Activated T-helper 1 cell treated with anti-CD3 and anti-CD28 coated beads, Interleukin-2, amount 50 U/mL, for 16 hours (primary cell): ENCODE results near the gene FOXL3.

Experiments used
- DNase-seq, 2 donors: peaks; one replicate each; pipeline ENCODE4 v3.0.0-alpha.2; 2020; ENCODE audit warnings: low read depth in 1 of 2, low spot score in 1 of 2

FOXL3 gene

DNA sequence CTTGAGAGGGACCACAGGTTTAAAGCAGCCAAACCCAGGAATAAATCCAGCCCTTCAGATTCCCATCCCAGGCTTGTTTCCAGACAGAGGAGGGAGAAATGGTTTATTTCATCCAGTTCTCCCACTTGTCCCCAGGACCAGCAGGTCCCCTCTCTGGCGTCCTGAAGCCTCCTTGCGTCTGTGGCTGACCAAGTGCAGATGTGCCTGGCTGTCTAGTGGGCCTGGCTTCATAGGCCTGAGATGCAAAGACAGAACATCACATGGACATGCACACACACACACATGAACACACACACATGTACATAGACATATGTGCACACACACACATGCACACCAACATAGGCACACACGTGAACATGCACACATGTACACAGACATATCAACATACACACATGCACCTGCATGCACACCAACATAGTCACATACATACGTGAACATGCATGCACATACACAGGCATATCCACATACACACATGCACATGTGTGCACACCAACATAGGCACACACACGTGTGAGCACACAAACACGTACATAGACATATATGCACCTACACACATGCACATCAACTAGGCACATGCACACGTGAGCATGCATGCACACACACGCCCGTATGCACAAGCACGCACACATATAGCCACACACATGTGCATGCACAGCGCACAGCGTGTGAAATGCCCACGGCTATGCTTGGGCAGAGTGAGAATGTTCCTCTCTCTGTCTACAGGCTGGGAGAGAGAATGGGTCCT is 10.7 kb downstream of the FOXL3 start:
- no peak for DNase-seq

- DNase-seq = no peak
Measured at GRCh38 chr7:301291-302053, 11.5 kb downstream of the FOXL3 start.

DNA sequence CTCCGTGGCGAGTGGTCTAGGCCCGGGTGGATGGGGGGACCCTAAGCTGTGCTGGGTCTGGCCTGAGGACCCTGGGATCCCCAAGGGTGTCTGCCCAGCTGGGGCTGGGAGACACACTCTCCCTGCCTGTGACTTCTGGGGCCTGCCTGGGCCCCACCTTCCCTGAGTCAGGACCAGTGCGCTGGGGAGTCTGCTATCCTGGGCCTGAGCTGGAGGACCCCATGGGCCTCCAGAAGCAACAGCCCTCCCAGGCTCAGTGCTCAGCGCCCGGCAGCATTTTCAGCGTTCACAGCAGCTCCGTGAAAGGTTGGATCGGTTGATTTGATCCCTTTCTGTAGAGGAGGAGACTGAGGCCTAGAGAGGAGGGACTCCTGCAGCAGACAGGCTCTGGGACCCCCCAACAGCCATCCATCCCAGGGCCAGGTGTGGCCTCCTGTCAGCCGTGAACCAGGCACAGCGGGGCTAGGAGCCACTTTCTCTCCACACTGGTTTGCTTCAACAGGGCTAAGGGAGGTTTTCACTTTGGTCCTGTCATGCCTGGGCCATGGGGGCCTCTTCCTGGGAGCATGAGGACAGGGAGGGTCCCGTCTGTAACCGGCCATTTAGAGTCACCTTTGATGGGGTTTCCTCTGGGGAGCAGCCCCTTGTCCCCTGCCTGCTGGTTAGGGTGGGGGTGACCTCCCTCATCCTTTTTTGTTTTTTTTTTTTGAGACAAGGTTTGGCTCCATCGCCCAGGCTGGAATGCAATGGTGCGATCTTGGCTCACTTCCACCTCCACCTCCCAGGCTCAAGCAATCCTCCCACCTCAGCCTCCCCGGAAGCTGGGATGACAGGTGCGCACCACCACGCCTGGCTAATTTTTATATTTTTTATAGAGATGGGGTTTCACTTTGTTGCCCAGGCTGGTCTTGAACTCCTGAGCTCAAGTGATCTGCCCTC is 12.4 kb downstream of the FOXL3 start:
- DNase-seq = no peak

DNA sequence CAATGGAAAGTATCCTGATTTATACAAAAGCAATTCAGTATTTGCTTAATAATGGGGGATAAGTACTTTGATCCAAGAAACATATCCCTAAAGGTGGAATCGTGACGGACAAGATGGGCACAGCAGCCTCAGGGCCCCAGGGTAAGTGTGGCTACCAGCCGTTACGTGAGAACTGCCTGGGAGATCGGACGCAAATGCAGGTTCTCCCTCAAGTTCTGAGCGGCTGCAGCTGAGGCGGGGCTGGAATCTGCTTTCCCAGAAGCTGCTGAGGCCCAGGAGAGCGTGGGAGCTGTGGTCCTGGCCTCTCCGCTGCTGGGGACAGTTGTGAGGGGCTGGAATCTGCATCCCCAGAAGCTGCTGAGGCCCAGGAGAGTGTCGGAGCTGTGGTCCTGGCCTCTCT is 13.5 kb downstream of the FOXL3 start:
- no peak for DNase-seq

- no peak for DNase-seq
Measured at GRCh38 chr7:303884-304573, 14.1 kb downstream of the FOXL3 start.

DNA sequence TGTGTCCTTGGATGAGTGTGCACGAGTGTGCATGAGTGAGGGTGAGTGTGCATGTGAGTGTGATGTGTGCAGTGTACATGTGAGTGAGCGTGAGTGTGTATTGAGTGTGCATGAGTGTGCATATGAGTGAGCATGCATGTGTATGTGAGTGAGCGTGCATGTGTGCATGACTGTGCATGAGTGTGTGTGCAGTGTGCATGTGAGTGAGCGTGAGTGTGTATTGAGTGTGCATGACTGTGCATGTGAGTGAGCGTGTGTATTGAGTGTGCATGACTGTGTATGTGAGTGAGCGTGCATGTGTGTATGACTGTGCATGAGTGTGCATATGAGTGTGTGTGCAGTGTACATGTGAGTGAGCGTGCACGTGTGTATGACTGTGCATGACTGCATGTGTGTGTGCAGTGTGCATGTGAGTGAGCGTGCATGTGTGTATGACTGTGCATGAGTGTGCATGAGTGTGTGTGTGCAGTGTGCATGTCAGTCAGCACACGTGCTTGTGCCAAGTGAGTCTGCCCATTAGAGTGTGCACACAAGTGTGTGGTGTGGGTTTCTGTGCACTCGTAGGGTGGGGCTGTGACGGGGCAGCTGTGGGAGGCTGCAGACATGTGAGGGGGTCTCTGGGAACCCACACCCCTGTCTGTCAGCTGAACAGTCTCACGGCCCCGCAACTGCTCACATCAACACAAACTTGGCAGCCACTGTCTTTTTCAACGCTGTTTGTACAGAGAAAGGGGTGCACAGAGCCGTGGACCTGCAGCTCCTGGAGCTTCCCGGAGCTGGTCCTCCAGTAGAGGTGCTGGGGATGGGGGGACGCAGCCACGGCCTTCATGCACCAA is 14.8 kb downstream of the FOXL3 start:
- DNase-seq = no peak

GRCh38 chr7:305410-306151 is 15.6 kb downstream of the FOXL3 start:
- DNase-seq = no peak

- DNase-seq = no peak
Measured at GRCh38 chr7:307970-308369, 18.0 kb downstream of the FOXL3 start.

DNA sequence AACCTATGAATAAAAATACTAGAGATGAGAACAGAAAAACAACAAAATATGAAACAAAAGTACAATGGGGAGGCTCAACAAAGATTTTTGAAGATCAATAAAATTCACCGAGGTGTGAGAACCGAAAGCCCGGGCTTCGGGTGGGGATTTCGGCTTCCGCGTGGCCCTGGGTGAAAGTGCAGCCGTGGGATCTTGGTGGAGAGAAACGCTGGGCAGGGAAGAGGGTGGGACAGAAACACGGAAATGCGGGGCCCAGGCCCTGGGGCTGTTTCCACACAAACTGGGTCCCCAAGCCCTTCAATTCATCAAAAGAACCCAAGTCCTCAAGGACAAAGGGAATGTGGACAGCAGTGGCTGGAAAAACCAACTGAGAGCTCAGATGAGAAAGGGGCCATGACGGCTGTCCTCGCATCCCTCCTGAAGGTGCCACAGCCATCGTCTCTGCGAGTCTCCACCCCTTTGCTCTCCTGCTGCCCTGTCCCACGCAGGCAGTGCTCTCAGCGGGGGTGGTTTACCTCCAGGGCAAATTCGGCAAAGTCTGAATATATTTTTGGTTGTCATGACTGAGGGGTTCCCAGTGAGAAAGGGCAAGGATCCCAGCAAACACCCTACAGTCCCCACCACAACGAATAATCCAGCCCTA is 19.7 kb downstream of the FOXL3 start:
- no peak for DNase-seq

GRCh38 chr7:311131-311680 is 21.2 kb downstream of the FOXL3 start:
- DNase-seq = no peak

- no peak for DNase-seq
Measured at GRCh38 chr7:311796-312195, 21.8 kb downstream of the FOXL3 start.

GRCh38 chr7:312424-312823 is 22.5 kb downstream of the FOXL3 start:
- no peak for DNase-seq

DNA sequence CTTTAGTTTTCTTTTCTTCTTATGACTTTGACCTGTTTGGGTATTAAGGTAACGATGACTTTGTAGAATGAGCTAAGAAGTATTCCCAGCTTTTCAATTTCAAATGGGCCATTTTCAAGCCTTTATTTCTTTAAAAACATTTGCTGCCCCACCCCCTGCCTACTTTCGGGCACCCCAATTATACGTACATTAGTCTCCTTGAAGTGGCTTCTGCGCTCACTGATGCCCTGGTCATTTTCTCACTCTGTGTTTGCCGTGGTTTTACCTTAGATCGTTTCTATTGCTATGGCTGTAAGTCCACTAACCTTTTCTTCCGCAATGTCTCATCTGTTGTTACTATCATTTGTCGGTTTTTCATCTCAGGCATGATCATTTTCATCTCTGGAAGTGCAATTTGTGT is 24.9 kb downstream of the FOXL3 start:
- no peak for DNase-seq

GRCh38 chr7:315516-316265 is 25.7 kb downstream of the FOXL3 start:
- no peak for DNase-seq

- DNase-seq = no peak
Measured at GRCh38 chr7:317643-318405, 27.9 kb downstream of the FOXL3 start.

DNA sequence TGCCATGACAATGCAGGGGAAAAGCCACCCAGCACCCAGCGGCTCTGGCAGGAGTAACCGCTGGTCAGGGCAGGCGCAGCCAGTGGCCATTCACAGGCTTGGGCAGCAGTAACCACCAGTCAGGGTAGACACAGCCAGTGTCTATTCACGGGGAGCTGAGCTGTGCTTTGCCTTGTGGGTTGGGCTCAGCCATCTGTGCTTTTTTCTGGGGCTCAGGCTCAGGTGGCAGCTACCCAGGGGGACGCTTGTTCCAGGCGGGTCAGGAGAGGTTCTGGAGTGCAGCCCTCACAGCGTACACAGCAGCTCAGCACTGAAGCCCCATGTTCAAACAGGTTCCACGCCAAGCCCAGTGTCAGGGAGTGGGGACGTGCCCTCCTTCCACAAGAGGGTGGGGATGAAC is 28.5 kb downstream of the FOXL3 start:
- no peak for DNase-seq
